Neural progenitor cell (in vitro differentiated cells): ENCODE data around the gene LTBP1.

Experiments
- EZH2 ChIP-seq: fragments of 200-600 bp; sonication (generic); IDR thresholded peaks from 2 replicates; pipeline ENCODE4 v1.6.1; 2017; ENCODE audit warnings: antibody characterized with exemption, mild to moderate bottlenecking, moderate library complexity
- EZH2phosphoT487 ChIP-seq: fragments of 200-600 bp; sonication (generic); IDR thresholded peaks from 2 replicates; pipeline ENCODE4 v1.6.1; 2017; ENCODE audit warnings: antibody characterized with exemption
- TF ChIP-seq, protein P1 (sequence below): fragments of 200-600 bp; sonication (generic); IDR thresholded peaks from 2 replicates; pipeline ENCODE4 v1.5.1; 2017; ENCODE audit warnings: antibody characterized with exemption, mild to moderate bottlenecking

DNA sequence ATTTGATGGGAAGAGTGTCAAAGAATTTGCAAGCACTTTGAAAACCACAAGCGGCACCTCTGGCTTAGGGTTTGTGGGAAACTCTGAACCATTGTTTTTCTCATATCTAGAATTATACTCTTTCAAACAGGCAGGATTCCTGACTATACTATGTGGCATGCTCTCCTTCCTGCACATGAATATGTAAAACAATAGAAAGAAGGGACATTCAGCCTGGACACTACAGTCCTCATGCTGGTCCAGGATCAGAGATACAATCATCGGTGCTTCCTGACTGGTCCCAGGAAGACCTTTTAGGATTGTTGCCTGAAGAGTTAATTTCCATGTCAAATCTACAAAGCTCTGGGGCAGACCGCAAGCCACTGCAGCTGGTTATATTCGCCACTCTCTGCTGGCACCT is 474.0 kb downstream of the LTBP1 start:
- TF ChIP-seq, protein P1, sequence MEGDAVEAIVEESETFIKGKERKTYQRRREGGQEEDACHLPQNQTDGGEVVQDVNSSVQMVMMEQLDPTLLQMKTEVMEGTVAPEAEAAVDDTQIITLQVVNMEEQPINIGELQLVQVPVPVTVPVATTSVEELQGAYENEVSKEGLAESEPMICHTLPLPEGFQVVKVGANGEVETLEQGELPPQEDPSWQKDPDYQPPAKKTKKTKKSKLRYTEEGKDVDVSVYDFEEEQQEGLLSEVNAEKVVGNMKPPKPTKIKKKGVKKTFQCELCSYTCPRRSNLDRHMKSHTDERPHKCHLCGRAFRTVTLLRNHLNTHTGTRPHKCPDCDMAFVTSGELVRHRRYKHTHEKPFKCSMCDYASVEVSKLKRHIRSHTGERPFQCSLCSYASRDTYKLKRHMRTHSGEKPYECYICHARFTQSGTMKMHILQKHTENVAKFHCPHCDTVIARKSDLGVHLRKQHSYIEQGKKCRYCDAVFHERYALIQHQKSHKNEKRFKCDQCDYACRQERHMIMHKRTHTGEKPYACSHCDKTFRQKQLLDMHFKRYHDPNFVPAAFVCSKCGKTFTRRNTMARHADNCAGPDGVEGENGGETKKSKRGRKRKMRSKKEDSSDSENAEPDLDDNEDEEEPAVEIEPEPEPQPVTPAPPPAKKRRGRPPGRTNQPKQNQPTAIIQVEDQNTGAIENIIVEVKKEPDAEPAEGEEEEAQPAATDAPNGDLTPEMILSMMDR, result no peak
- TF ChIP-seq EZH2 (no peak), EZH2phosphoT487 (no peak)
